Vagina (tissue), 2 donors: ENCODE results near the gene FAM228B. TPM values are rescaled to one million over a fixed set of nuclear protein-coding genes. Genes with fewer than 3 reads are reported as not detected.
"Not testable (repeated sequence)": the region's sequence is repeated elsewhere in the genome, so short reads cannot be mapped to it uniquely, and the experiment has no call there.

Experiments
- DNase-seq, 2 donors: peaks; one replicate each; pipeline ENCODE4 v3.0.0-alpha.2; 2017; ENCODE audit errors: extremely low spot score in 2 of 2
- H3K27ac ChIP-seq: fragments of 200-600 bp; sonication (generic); one replicate; pipeline ENCODE4 v1.5.1; 2019
- H3K27me3 ChIP-seq: fragments of 200-600 bp; sonication (generic); one replicate; pipeline ENCODE4 v1.5.1; 2019
- H3K36me3 ChIP-seq, 2 donors: fragments of 200-600 bp; sonication (generic); one replicate each; pipeline ENCODE4 v1.5.1; 2017 to 2019
- H3K4me1 ChIP-seq: fragments of 200-600 bp; sonication (generic); one replicate; pipeline ENCODE4 v1.5.1; 2019
- H3K4me3 ChIP-seq, 2 donors: fragments of 200-600 bp; sonication (generic); 1 replicate in 1 of 2; 2 replicates in 1 of 2; pipeline ENCODE4 v1.5.1; 2016 to 2019
- H3K9me3 ChIP-seq: fragments of 200-600 bp; sonication (generic); one replicate; pipeline ENCODE4 v1.5.1; 2019
- POLR2A ChIP-seq, 2 donors: fragments of 450-650 bp; IDR thresholded peaks; one replicate each; pipeline ENCODE4 v1.6.1; 2017; ENCODE audit warnings: antibody characterized with exemption in 2 of 2, mild to moderate bottlenecking in 2 of 2, moderate library complexity in 2 of 2
- POLR2AphosphoS5 ChIP-seq, 2 donors: sonication (generic); formaldehyde crosslinking; IDR thresholded peaks; one replicate each; pipeline ENCODE4 v1.9.0; 2017; ENCODE audit warnings: antibody characterized with exemption in 2 of 2, mild to moderate bottlenecking in 2 of 2, low read depth in 1 of 2; ENCODE audit not compliant: insufficient read depth in 1 of 2
- intact Hi-C: fragments of 100-400 bp; cut with DNase I; formaldehyde crosslinking; loops from one replicate; pipeline ENCODE4 v1.15.1; 2023
- total RNA-seq: library from RNA; depleted of rRNA; stranded (reverse); fragments of >200 nt; gene quantifications from one replicate; pipeline ENCODE4 v1.2.3, GENCODE V29; 2016
- TF ChIP-seq, protein P1 (sequence below), 3 experiments: fragments of 450-650 bp in 2 of 3; fragments of 200-600 bp in 1 of 3; sonication (generic) in 1 of 3; IDR thresholded peaks; one replicate each; pipeline ENCODE4 v1.5.1; 2017 to 2019; ENCODE audit warnings: antibody characterized with exemption in 3 of 3, mild to moderate bottlenecking in 2 of 3, moderate library complexity in 2 of 3

Gene FAM228B
- total RNA-seq, 1 donor from 2014 or later, result 16.5 TPM

DNA sequence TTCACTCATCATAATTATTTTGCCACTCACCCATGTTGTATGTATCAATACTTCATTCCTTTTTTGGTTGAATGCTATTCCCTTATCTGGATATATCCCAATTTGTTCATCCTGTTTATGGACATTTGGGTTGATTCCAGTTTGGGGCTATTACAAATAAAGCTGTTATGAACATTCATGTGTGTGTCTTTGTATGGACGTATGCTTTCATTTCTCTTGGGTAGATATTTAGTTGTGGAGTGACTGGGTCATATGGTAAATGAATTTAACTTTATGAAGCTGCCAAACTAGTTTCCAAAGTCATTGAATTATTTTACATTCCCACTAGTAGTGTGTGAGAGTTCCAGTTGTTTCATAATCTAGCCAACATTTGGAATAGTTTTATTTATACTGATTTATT is 2.7 kb downstream of the FAM228B start:
- Histone ChIP-seq H3K4me1 (peaks cover 23% of the 10 kb centered on the region), H3K36me3 (no peaks in the 10 kb centered on the region), H3K27ac (no peak overlapping the region), H3K4me3 (no peak overlapping the region), H3K27me3 (no peaks in the 10 kb centered on the region), H3K9me3 (no peaks in the 10 kb centered on the region)
- intact Hi-C loops, result no loop called here
- DNase-seq, result no peak
- TF ChIP-seq POLR2A (IDR thresholded peaks at IDR 0.05) (no peak), POLR2AphosphoS5 (IDR thresholded peaks at IDR 0.05; ENCODE audit: insufficient read depth in 1 of 2, low read depth in 1 of 2) (no peak)
- TF ChIP-seq, protein P1, sequence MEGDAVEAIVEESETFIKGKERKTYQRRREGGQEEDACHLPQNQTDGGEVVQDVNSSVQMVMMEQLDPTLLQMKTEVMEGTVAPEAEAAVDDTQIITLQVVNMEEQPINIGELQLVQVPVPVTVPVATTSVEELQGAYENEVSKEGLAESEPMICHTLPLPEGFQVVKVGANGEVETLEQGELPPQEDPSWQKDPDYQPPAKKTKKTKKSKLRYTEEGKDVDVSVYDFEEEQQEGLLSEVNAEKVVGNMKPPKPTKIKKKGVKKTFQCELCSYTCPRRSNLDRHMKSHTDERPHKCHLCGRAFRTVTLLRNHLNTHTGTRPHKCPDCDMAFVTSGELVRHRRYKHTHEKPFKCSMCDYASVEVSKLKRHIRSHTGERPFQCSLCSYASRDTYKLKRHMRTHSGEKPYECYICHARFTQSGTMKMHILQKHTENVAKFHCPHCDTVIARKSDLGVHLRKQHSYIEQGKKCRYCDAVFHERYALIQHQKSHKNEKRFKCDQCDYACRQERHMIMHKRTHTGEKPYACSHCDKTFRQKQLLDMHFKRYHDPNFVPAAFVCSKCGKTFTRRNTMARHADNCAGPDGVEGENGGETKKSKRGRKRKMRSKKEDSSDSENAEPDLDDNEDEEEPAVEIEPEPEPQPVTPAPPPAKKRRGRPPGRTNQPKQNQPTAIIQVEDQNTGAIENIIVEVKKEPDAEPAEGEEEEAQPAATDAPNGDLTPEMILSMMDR (IDR thresholded peaks at IDR 0.05), result no peak

DNA sequence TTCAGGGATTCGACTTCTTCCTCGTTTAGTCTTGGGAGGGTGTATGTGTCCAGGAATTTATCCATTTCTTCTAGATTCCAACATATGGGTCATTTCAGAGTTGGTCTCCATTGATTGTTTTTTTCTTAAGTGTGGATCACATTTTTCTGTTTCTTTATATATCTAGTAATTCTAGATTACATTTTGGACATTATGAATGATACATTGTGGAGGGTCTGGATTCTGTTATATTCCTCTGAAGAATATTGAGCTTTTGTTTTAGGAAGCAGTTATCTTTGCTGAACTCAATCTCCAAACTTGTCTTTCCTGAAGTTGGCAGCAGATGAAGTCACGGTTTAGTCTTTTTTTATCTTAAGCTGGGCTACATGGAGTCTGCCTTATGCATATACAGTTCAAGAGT is 9.3 kb downstream of the FAM228B start:
- intact Hi-C loops, result no loop called here
- H3K36me3 ChIP-seq, result no peaks in the 10 kb centered on the region
- DNase-seq, result no peak
- no peaks in the 10 kb centered on the region for H3K27me3 ChIP-seq
- H3K9me3 ChIP-seq, result no peaks in the 10 kb centered on the region
- no peak overlapping the region for H3K27ac ChIP-seq
- no peaks in the 10 kb centered on the region for H3K4me1 ChIP-seq
- H3K4me3 ChIP-seq, result no peak overlapping the region
- TF ChIP-seq POLR2AphosphoS5 (IDR thresholded peaks at IDR 0.05; ENCODE audit: insufficient read depth in 1 of 2, low read depth in 1 of 2) (no peak), POLR2A (IDR thresholded peaks at IDR 0.05) (no peak)
- TF ChIP-seq, protein P1 (IDR thresholded peaks at IDR 0.05), result no peak

DNA sequence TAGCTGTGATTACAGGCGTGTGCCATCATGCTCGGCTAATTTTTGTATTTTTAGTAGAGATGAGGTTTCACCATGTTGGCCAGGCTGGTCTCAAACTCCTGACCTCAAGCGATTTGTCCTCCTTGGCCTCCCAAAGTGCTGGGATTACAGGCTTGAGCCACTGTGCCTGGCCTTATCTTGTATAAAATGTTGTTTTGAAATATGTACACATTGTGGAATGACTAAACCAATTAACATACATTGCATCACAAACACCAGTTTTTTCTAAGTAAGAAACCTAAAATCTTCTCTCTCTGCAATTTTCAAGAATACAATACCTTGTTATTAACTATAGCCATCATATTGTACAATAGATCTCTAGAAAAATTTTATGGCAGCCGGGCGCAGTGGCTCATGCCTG is 17.0 kb downstream of the FAM228B start:
- H3K27ac ChIP-seq, H3K4me1 ChIP-seq, H3K27me3 ChIP-seq, DNase-seq, H3K9me3 ChIP-seq, H3K36me3 ChIP-seq, intact Hi-C loops, H3K4me3 ChIP-seq: not testable (repeated sequence)

DNA sequence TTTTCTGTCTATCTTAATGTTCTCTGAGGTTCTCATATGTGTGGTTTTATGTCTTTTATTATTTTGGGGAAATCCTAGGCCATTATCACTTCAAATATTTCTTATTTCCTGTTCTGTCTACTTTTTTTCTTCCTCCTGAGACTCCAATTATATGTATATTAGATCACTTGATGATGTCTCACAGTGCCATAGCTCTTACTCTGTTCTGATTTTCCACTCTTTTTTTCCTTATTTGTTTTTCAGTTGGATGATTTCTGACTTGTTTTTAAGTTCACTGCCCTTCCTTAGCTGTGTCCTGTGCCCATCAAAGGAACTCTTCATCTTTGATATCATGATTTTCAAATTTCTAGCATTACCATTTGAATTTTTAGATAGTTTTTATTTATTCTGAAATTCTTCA is 24.1 kb downstream of the FAM228B start:
- intact Hi-C loops, result no loop called here
- Histone ChIP-seq H3K36me3 (no peaks in the 10 kb centered on the region), H3K27me3 (no peaks in the 10 kb centered on the region), H3K4me3 (no peak overlapping the region), H3K9me3 (peaks cover 4% of the 10 kb centered on the region), H3K27ac (no peak overlapping the region), H3K4me1 (no peaks in the 10 kb centered on the region)
- no peak for TF ChIP-seq POLR2A (IDR thresholded peaks at IDR 0.05)
- TF ChIP-seq POLR2AphosphoS5 (IDR thresholded peaks at IDR 0.05; ENCODE audit: insufficient read depth in 1 of 2, low read depth in 1 of 2), result no peak
- TF ChIP-seq, protein P1 (IDR thresholded peaks at IDR 0.05), result no peak
- DNase-seq, result no peak

DNA sequence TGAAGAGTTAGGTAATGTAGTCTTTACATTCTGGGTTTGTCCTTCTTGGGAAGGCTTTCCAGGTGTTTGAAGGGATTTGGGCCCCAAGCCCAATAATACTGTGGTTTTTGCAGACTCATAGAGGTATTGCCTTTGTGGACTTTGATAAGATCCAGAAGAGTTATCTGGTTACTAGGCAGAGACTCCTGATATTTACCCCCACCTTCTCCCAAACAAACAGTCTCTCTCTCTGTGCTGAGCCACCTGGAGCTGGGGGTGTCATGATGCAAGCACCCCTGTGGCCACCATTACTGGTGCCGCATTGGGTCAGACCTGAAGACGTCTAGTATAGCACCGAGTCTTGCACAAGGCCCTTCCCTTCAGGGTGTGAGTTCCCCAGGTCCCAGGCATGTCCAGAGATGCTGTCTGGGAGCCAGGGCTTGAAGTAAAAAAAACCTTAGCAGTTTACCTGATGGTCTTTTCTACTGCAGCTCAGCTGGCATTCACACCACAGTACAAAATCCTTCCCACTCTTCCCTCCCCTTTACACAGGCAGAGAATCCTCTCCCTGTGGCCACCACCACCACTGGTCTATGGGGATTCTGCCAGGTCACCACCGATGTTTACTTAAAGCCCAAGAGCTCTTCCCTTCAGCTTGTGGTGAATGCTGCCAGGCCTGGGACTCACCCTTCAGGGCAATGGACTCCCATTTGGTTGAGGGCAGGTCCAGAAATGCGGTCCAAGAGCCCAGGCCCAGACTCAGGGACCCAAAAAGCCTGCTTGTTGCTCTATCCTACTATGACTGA is 29.3 kb downstream of the FAM228B start:
- H3K27me3 ChIP-seq, result no peaks in the 10 kb centered on the region
- intact Hi-C loops, result no loop called here
- peaks cover 4% of the 10 kb centered on the region for H3K9me3 ChIP-seq
- no peaks in the 10 kb centered on the region for H3K4me1 ChIP-seq
- no peak overlapping the region for H3K4me3 ChIP-seq
- H3K36me3 ChIP-seq, result no peaks in the 10 kb centered on the region
- no peak for TF ChIP-seq POLR2A (IDR thresholded peaks at IDR 0.05)
- no peak for TF ChIP-seq POLR2AphosphoS5 (IDR thresholded peaks at IDR 0.05; ENCODE audit: insufficient read depth in 1 of 2, low read depth in 1 of 2)
- TF ChIP-seq, protein P1 (IDR thresholded peaks at IDR 0.05), result no peak
- H3K27ac ChIP-seq, result no peak overlapping the region
- no peak for DNase-seq
